GM23338 (cell line): ENCODE data around the gene JTB. TPM values are rescaled to one million over a fixed set of nuclear protein-coding genes. Genes with fewer than 3 reads are reported as not detected.

ENCODE experiments used
- ATAC-seq: fragments of 200-7000 bp; cut with Tn5 transposase; 3 replicates; pipeline ENCODE4 v1.9.1; 2020
- DNase-seq: peaks from one replicate; pipeline ENCODE4 v3.0.0-alpha.2; 2015; ENCODE audit warnings: low spot score
- H2AFZ ChIP-seq: fragments of 200-600 bp; sonication (generic); 2 replicates; pipeline ENCODE4 v1.8.0; 2016; ENCODE audit warnings: antibody characterized with exemption, mild to moderate bottlenecking, moderate library complexity
- H3F3A ChIP-seq: fragments of 200-600 bp; sonication (generic); replicated peaks from 2 replicates; pipeline ENCODE4 v1.8.0; 2017; ENCODE audit warnings: antibody characterized with exemption, mixed run types, low read depth
- H3K27ac ChIP-seq: fragments of 200-600 bp; sonication (generic); 2 replicates; pipeline ENCODE4 v1.6.1; 2016; ENCODE audit warnings: low read depth
- H3K27me3 ChIP-seq: fragments of 200-600 bp; sonication (generic); 2 replicates; pipeline ENCODE4 v1.8.0; 2016; ENCODE audit warnings: mild to moderate bottlenecking, mixed run types, moderate library complexity; ENCODE audit not compliant: insufficient read depth
- H3K36me3 ChIP-seq: fragments of 200-600 bp; sonication (generic); 2 replicates; pipeline ENCODE4 v1.8.0; 2016; ENCODE audit warnings: mild to moderate bottlenecking; ENCODE audit not compliant: insufficient read depth
- H3K4me1 ChIP-seq: fragments of 200-600 bp; sonication (generic); 2 replicates; pipeline ENCODE4 v1.8.0; 2016; ENCODE audit warnings: mild to moderate bottlenecking, moderate library complexity; ENCODE audit not compliant: insufficient read depth
- H3K4me2 ChIP-seq: fragments of 200-600 bp; sonication (generic); 2 replicates; pipeline ENCODE4 v1.7.1; 2017; ENCODE audit warnings: mixed run types
- H3K4me3 ChIP-seq: fragments of 200-600 bp; sonication (generic); 2 replicates; pipeline ENCODE4 v1.6.1; 2016; ENCODE audit warnings: mixed run types
- H3K79me2 ChIP-seq: fragments of 200-600 bp; sonication (generic); replicated peaks from 2 replicates; pipeline ENCODE4 v1.8.0; 2017; ENCODE audit warnings: mild to moderate bottlenecking; ENCODE audit not compliant: insufficient read depth
- H3K9me2 ChIP-seq: fragments of 200-600 bp; sonication (generic); 2 replicates; pipeline ENCODE4 v1.8.0; 2017; ENCODE audit not compliant: insufficient read depth
- H4K20me1 ChIP-seq: fragments of 200-600 bp; sonication (generic); replicated peaks from 2 replicates; pipeline ENCODE4 v1.8.0; 2017; ENCODE audit warnings: mild to moderate bottlenecking; ENCODE audit not compliant: insufficient read depth
- H3K27ac Mint-ChIP-seq: 2 replicates; pipeline ENCODE4 v1.8.0; 2020; ENCODE audit warnings: inconsistent platforms, mild to moderate bottlenecking, moderate library complexity, mixed read lengths
- H3K27me3 Mint-ChIP-seq: 3 replicates; pipeline ENCODE4 v1.8.0; 2022; ENCODE audit warnings: low read depth, mild to moderate bottlenecking, moderate library complexity, mixed read lengths, inconsistent platforms; ENCODE audit not compliant: insufficient read depth, poor library complexity
- H3K36me3 Mint-ChIP-seq: 3 replicates; pipeline ENCODE4 v1.8.0; 2021; ENCODE audit warnings: low read depth, mild to moderate bottlenecking, inconsistent platforms, moderate library complexity, mixed read lengths
- H3K4me1 Mint-ChIP-seq: 3 replicates; pipeline ENCODE4 v1.8.0; 2020; ENCODE audit warnings: mild to moderate bottlenecking, inconsistent platforms, mixed read lengths
- H3K4me3 Mint-ChIP-seq: 3 replicates; pipeline ENCODE4 v1.8.0; 2021; ENCODE audit warnings: moderate library complexity, mild to moderate bottlenecking, inconsistent platforms, mixed read lengths
- H3K9me3 Mint-ChIP-seq: 3 replicates; pipeline ENCODE4 v1.8.0; 2020; ENCODE audit warnings: moderate library complexity, mild to moderate bottlenecking, inconsistent platforms, mixed read lengths
- CREB1 ChIP-seq: fragments of 250-450 bp; sonication (Bioruptor Pico); IDR thresholded peaks from 2 replicates; pipeline ENCODE4 v1.5.0; 2020; ENCODE audit warnings: low read depth, mild to moderate bottlenecking, moderate library complexity
- EZH2 ChIP-seq: fragments of 200-600 bp; sonication (generic); IDR thresholded peaks from one replicate; pipeline ENCODE4 v1.8.0; 2017; ENCODE audit warnings: antibody characterized with exemption, mild to moderate bottlenecking, low read depth; ENCODE audit not compliant: unreplicated experiment
- EZH2phosphoT487 ChIP-seq: fragments of 200-600 bp; sonication (generic); IDR thresholded peaks from one replicate; pipeline ENCODE4 v1.8.1; 2018; ENCODE audit warnings: antibody characterized with exemption; ENCODE audit not compliant: unreplicated experiment
- JUNB ChIP-seq: IDR thresholded peaks from one replicate; pipeline ENCODE4 v1.6.1; 2016; ENCODE audit warnings: antibody characterized with exemption; ENCODE audit not compliant: unreplicated experiment
- NANOG ChIP-seq: IDR thresholded peaks from 2 replicates; pipeline ENCODE4 v1.6.1; 2016; ENCODE audit warnings: antibody characterized with exemption, borderline replicate concordance
- POLR2AphosphoS5 ChIP-seq: IDR thresholded peaks from 2 replicates; pipeline ENCODE4 v1.6.1; 2016; ENCODE audit warnings: antibody characterized with exemption, low read depth
- STAT1 ChIP-seq: IDR thresholded peaks from one replicate; pipeline ENCODE4 v1.6.1; 2016; ENCODE audit warnings: antibody characterized with exemption; ENCODE audit not compliant: unreplicated experiment
- ZNF114 ChIP-seq: fragments of 250-450 bp; sonication (Bioruptor Pico); IDR thresholded peaks from 2 replicates; pipeline ENCODE4 v1.5.0; 2020; ENCODE audit warnings: mild to moderate bottlenecking, moderate library complexity
- ZNF331 ChIP-seq: fragments of 250-450 bp; sonication (Bioruptor Pico); IDR thresholded peaks from 2 replicates; pipeline ENCODE4 v1.5.0; 2020; ENCODE audit warnings: low read depth, mild to moderate bottlenecking, moderate library complexity
- polyA plus RNA-seq: library from polyadenylated mRNA; unstranded; fragments of >200 nt; fragmentation: Nextera tagmentation; extraction: Ambion mirVana; gene quantifications from 2 replicates; pipeline ENCODE4 v1.2.1, GENCODE V29; 2016
- total RNA-seq: library from RNA; depleted of rRNA; stranded (reverse); fragments of >200 nt; shearing (Covaris generic); gene quantifications from 2 replicates; pipeline ENCODE4 v1.2.3, GENCODE V29; 2014
- TF ChIP-seq, protein P1 (sequence below): IDR thresholded peaks from one replicate; pipeline ENCODE4 v1.6.1; 2018; ENCODE audit warnings: antibody characterized with exemption; ENCODE audit not compliant: unreplicated experiment
- TF ChIP-seq, protein P2 (sequence below), 2 experiments: fragments of 200-600 bp in 1 of 2; sonication (generic) in 1 of 2; conservative IDR thresholded peaks; 2 replicates each; pipeline versions ENCODE4 v1.5.1 to v1.6.1; 2016 to 2017; ENCODE audit warnings: antibody characterized with exemption in 2 of 2, low read depth in 2 of 2, mild to moderate bottlenecking in 2 of 2, moderate library complexity in 1 of 2

JTB gene
- total and polyA plus RNA-seq, 2 experiments from 2014 or later, result 140 to 208 TPM

DNA sequence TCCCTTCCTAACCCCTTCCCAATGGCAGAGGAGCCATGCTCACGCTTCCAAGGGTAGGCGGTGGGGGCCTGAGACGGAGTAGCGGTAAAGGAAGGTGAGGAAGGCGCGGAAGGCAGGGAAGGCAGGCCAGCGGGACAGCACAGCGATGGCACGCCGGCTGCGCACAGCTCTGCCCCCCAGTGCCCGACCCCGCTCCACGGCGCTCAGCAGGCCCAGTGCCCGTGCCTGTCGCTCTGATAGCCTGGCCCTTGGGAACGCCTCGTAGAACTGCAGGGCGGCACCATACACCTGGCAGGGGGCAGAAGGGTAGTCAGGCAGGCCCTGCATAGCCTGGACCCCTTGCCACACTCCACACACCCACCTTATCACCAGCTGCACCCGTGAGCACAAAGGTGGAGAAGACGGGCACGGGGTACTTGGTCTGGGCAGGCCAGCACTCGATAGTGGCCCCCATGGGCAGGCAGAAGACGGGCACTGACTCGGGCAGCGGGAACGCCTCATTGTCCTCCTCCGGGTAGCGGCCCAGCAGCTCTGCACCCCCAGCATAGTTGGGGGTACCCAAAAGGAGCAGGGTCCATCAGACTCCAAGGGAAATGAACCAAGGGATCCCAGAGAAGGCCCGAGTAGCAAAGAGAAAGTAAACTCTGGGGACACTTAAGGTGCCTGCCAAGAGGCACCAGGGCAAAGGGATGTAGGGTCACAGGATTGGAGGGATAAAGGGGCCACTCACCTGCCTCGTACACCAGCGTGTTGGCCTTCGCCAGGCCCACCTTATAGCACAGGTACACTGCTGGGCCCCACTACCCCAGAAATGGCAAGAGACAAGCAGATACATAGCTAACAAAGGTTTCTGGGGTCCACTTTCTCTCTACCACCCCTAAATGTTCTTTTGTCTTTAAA lies 35.4 kb downstream of the JTB start (continued):
- no peak for TF ChIP-seq NANOG
- TF ChIP-seq, protein P1, sequence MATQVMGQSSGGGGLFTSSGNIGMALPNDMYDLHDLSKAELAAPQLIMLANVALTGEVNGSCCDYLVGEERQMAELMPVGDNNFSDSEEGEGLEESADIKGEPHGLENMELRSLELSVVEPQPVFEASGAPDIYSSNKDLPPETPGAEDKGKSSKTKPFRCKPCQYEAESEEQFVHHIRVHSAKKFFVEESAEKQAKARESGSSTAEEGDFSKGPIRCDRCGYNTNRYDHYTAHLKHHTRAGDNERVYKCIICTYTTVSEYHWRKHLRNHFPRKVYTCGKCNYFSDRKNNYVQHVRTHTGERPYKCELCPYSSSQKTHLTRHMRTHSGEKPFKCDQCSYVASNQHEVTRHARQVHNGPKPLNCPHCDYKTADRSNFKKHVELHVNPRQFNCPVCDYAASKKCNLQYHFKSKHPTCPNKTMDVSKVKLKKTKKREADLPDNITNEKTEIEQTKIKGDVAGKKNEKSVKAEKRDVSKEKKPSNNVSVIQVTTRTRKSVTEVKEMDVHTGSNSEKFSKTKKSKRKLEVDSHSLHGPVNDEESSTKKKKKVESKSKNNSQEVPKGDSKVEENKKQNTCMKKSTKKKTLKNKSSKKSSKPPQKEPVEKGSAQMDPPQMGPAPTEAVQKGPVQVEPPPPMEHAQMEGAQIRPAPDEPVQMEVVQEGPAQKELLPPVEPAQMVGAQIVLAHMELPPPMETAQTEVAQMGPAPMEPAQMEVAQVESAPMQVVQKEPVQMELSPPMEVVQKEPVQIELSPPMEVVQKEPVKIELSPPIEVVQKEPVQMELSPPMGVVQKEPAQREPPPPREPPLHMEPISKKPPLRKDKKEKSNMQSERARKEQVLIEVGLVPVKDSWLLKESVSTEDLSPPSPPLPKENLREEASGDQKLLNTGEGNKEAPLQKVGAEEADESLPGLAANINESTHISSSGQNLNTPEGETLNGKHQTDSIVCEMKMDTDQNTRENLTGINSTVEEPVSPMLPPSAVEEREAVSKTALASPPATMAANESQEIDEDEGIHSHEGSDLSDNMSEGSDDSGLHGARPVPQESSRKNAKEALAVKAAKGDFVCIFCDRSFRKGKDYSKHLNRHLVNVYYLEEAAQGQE, result no peak
- TF ChIP-seq EZH2, result no peak
- no peak for TF ChIP-seq STAT1
- TF ChIP-seq EZH2phosphoT487, result no peak
- TF ChIP-seq ZNF114 (CRISPR knock-in tag), result no peak
- no peak for TF ChIP-seq ZNF331 (CRISPR knock-in tag)
- no peak for TF ChIP-seq CREB1 (CRISPR knock-in tag)
- TF ChIP-seq JUNB, result no peak
- TF ChIP-seq, protein P2, sequence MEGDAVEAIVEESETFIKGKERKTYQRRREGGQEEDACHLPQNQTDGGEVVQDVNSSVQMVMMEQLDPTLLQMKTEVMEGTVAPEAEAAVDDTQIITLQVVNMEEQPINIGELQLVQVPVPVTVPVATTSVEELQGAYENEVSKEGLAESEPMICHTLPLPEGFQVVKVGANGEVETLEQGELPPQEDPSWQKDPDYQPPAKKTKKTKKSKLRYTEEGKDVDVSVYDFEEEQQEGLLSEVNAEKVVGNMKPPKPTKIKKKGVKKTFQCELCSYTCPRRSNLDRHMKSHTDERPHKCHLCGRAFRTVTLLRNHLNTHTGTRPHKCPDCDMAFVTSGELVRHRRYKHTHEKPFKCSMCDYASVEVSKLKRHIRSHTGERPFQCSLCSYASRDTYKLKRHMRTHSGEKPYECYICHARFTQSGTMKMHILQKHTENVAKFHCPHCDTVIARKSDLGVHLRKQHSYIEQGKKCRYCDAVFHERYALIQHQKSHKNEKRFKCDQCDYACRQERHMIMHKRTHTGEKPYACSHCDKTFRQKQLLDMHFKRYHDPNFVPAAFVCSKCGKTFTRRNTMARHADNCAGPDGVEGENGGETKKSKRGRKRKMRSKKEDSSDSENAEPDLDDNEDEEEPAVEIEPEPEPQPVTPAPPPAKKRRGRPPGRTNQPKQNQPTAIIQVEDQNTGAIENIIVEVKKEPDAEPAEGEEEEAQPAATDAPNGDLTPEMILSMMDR (conservative IDR thresholded peaks at IDR 0.05; ENCODE audit: low read depth in 2 of 2), result no peak
- no peak for TF ChIP-seq POLR2AphosphoS5

DNA sequence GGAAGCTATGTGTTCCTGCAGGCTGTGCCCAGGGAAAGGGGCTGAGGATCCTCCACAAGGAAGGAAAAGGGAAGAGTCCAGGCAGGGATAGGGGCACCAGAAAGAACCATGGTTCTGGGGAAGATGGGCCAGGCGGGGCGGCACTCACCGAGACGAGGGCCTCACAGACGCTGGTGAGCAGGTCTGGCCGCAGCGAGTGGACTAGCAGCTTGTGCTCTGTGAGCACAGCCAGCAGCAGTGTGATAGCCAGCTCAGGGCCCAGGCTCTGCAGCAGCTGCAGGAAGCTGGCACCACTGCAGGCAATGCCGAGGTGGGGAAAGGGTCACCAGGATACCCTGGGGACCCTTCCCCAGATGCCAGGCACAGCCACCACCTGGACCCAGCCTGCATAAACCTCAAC lies 36.7 kb downstream of the JTB start:
- Histone ChIP-seq H3F3A (no peaks in the 10 kb centered on the region), H4K20me1 (no peaks in the 10 kb centered on the region), H3K9me2 (no peaks in the 10 kb centered on the region), H3K4me3 (no peak overlapping the region), H3K4me2 (no peak overlapping the region), H3K36me3 (peaks cover 15% of the 10 kb centered on the region), H3K27me3 (no peaks in the 10 kb centered on the region), H2AFZ (no peak overlapping the region), H3K27ac (no peak overlapping the region), H3K4me1 (peaks cover 5% of the 10 kb centered on the region; the same call in 1 of the 2 replicates), H3K79me2 (peaks cover 15% of the 10 kb centered on the region)
- TF ChIP-seq POLR2AphosphoS5, result 0 out of 2 replicates have a peak, but pooled peaks have one; percentile 11
- TF ChIP-seq, protein P1, result no peak
- no peak for TF ChIP-seq CREB1 (CRISPR knock-in tag)
- H3K27me3 Mint-ChIP-seq, result peaks cover 19% of the 10 kb centered on the region
- peaks cover 63% of the 10 kb centered on the region for H3K36me3 Mint-ChIP-seq
- DNase-seq, result no peak
- peaks cover 7% of the 10 kb centered on the region; the same call in 2 of the 3 replicates for H3K4me1 Mint-ChIP-seq
- no peak for ATAC-seq
- no peaks in the 10 kb centered on the region; the same call in 2 of the 3 replicates for H3K9me3 Mint-ChIP-seq
- no peak overlapping the region; the same call in 2 of the 3 replicates for H3K4me3 Mint-ChIP-seq
- H3K27ac Mint-ChIP-seq, result no peak overlapping the region
